GM23338 (cell line): Measurements from ENCODE around the gene CRKL. TPM values are rescaled to one million over a fixed set of nuclear protein-coding genes. Genes with fewer than 3 reads are reported as not detected.

Experiments used
- ATAC-seq: fragments of 200-7000 bp; cut with Tn5 transposase; 3 replicates; pipeline ENCODE4 v1.9.1; 2020
- DNase-seq: peaks from one replicate; pipeline ENCODE4 v3.0.0-alpha.2; 2015; ENCODE audit warnings: low spot score
- H2AFZ ChIP-seq: fragments of 200-600 bp; sonication (generic); 2 replicates; pipeline ENCODE4 v1.8.0; 2016; ENCODE audit warnings: antibody characterized with exemption, mild to moderate bottlenecking, moderate library complexity
- H3F3A ChIP-seq: fragments of 200-600 bp; sonication (generic); replicated peaks from 2 replicates; pipeline ENCODE4 v1.8.0; 2017; ENCODE audit warnings: antibody characterized with exemption, mixed run types, low read depth
- H3K27ac ChIP-seq: fragments of 200-600 bp; sonication (generic); 2 replicates; pipeline ENCODE4 v1.6.1; 2016; ENCODE audit warnings: low read depth
- H3K27me3 ChIP-seq: fragments of 200-600 bp; sonication (generic); 2 replicates; pipeline ENCODE4 v1.8.0; 2016; ENCODE audit warnings: mild to moderate bottlenecking, mixed run types, moderate library complexity; ENCODE audit not compliant: insufficient read depth
- H3K36me3 ChIP-seq: fragments of 200-600 bp; sonication (generic); 2 replicates; pipeline ENCODE4 v1.8.0; 2016; ENCODE audit warnings: mild to moderate bottlenecking; ENCODE audit not compliant: insufficient read depth
- H3K4me1 ChIP-seq: fragments of 200-600 bp; sonication (generic); 2 replicates; pipeline ENCODE4 v1.8.0; 2016; ENCODE audit warnings: mild to moderate bottlenecking, moderate library complexity; ENCODE audit not compliant: insufficient read depth
- H3K4me2 ChIP-seq: fragments of 200-600 bp; sonication (generic); 2 replicates; pipeline ENCODE4 v1.7.1; 2017; ENCODE audit warnings: mixed run types
- H3K4me3 ChIP-seq: fragments of 200-600 bp; sonication (generic); 2 replicates; pipeline ENCODE4 v1.6.1; 2016; ENCODE audit warnings: mixed run types
- H3K79me2 ChIP-seq: fragments of 200-600 bp; sonication (generic); replicated peaks from 2 replicates; pipeline ENCODE4 v1.8.0; 2017; ENCODE audit warnings: mild to moderate bottlenecking; ENCODE audit not compliant: insufficient read depth
- H3K9me2 ChIP-seq: fragments of 200-600 bp; sonication (generic); 2 replicates; pipeline ENCODE4 v1.8.0; 2017; ENCODE audit not compliant: insufficient read depth
- H4K20me1 ChIP-seq: fragments of 200-600 bp; sonication (generic); replicated peaks from 2 replicates; pipeline ENCODE4 v1.8.0; 2017; ENCODE audit warnings: mild to moderate bottlenecking; ENCODE audit not compliant: insufficient read depth
- H3K27ac Mint-ChIP-seq: 2 replicates; pipeline ENCODE4 v1.8.0; 2020; ENCODE audit warnings: inconsistent platforms, mild to moderate bottlenecking, moderate library complexity, mixed read lengths
- H3K27me3 Mint-ChIP-seq: 3 replicates; pipeline ENCODE4 v1.8.0; 2022; ENCODE audit warnings: low read depth, mild to moderate bottlenecking, moderate library complexity, mixed read lengths, inconsistent platforms; ENCODE audit not compliant: insufficient read depth, poor library complexity
- H3K36me3 Mint-ChIP-seq: 3 replicates; pipeline ENCODE4 v1.8.0; 2021; ENCODE audit warnings: low read depth, mild to moderate bottlenecking, inconsistent platforms, moderate library complexity, mixed read lengths
- H3K4me1 Mint-ChIP-seq: 3 replicates; pipeline ENCODE4 v1.8.0; 2020; ENCODE audit warnings: mild to moderate bottlenecking, inconsistent platforms, mixed read lengths
- H3K4me3 Mint-ChIP-seq: 3 replicates; pipeline ENCODE4 v1.8.0; 2021; ENCODE audit warnings: moderate library complexity, mild to moderate bottlenecking, inconsistent platforms, mixed read lengths
- H3K9me3 Mint-ChIP-seq: 3 replicates; pipeline ENCODE4 v1.8.0; 2020; ENCODE audit warnings: moderate library complexity, mild to moderate bottlenecking, inconsistent platforms, mixed read lengths
- EZH2phosphoT487 ChIP-seq: fragments of 200-600 bp; sonication (generic); IDR thresholded peaks from one replicate; pipeline ENCODE4 v1.8.1; 2018; ENCODE audit warnings: antibody characterized with exemption; ENCODE audit not compliant: unreplicated experiment
- JUNB ChIP-seq: IDR thresholded peaks from one replicate; pipeline ENCODE4 v1.6.1; 2016; ENCODE audit warnings: antibody characterized with exemption; ENCODE audit not compliant: unreplicated experiment
- NANOG ChIP-seq: IDR thresholded peaks from 2 replicates; pipeline ENCODE4 v1.6.1; 2016; ENCODE audit warnings: antibody characterized with exemption, borderline replicate concordance
- REST ChIP-seq: IDR thresholded peaks from one replicate; pipeline ENCODE4 v1.6.1; 2018; ENCODE audit warnings: antibody characterized with exemption; ENCODE audit not compliant: unreplicated experiment
- STAT1 ChIP-seq: IDR thresholded peaks from one replicate; pipeline ENCODE4 v1.6.1; 2016; ENCODE audit warnings: antibody characterized with exemption; ENCODE audit not compliant: unreplicated experiment
- ZNF114 ChIP-seq: fragments of 250-450 bp; sonication (Bioruptor Pico); IDR thresholded peaks from 2 replicates; pipeline ENCODE4 v1.5.0; 2020; ENCODE audit warnings: mild to moderate bottlenecking, moderate library complexity
- ZNF331 ChIP-seq: fragments of 250-450 bp; sonication (Bioruptor Pico); IDR thresholded peaks from 2 replicates; pipeline ENCODE4 v1.5.0; 2020; ENCODE audit warnings: low read depth, mild to moderate bottlenecking, moderate library complexity
- polyA plus RNA-seq: library from polyadenylated mRNA; unstranded; fragments of >200 nt; fragmentation: Nextera tagmentation; extraction: Ambion mirVana; gene quantifications from 2 replicates; pipeline ENCODE4 v1.2.1, GENCODE V29; 2016
- total RNA-seq: library from RNA; depleted of rRNA; stranded (reverse); fragments of >200 nt; shearing (Covaris generic); gene quantifications from 2 replicates; pipeline ENCODE4 v1.2.3, GENCODE V29; 2014
- TF ChIP-seq, protein P1 (sequence below), 2 experiments: fragments of 200-600 bp in 1 of 2; sonication (generic) in 1 of 2; conservative IDR thresholded peaks; 2 replicates each; pipeline versions ENCODE4 v1.5.1 to v1.6.1; 2016 to 2017; ENCODE audit warnings: antibody characterized with exemption in 2 of 2, low read depth in 2 of 2, mild to moderate bottlenecking in 2 of 2, moderate library complexity in 1 of 2

The CRKL gene
- total and polyA plus RNA-seq, 2 experiments from 2014 or later: 39.5 to 104 TPM

- no peaks in the 10 kb centered on the region for H3F3A ChIP-seq
- no peaks in the 10 kb centered on the region for H3K27me3 ChIP-seq
- Mint-ChIP-seq H3K27ac (no peak overlapping the region), H3K9me3 (peaks cover 14% of the 10 kb centered on the region), H3K4me1 (peaks cover 15% of the 10 kb centered on the region), H3K36me3 (peaks cover 10% of the 10 kb centered on the region; the same call in 1 of the 3 replicates), H3K4me3 (peak overlapping the region; percentile 95), H3K27me3 (peaks cover 21% of the 10 kb centered on the region)
- H4K20me1 ChIP-seq: no peaks in the 10 kb centered on the region
- no peaks in the 10 kb centered on the region; the same call in 1 of the 2 replicates for H3K36me3 ChIP-seq
- peak overlapping the region; percentile 93 for H3K4me3 ChIP-seq
- ATAC-seq (no peak), DNase-seq (no peak)
- H3K9me2 ChIP-seq: 0 out of 2 replicates have a peak, but pooled peaks cover 6% of the 10 kb centered on the region
- H3K27ac ChIP-seq: no peak overlapping the region
- peaks cover 11% of the 10 kb centered on the region; the same call in 1 of the 2 replicates for H3K4me1 ChIP-seq
- TF ChIP-seq, protein P1, sequence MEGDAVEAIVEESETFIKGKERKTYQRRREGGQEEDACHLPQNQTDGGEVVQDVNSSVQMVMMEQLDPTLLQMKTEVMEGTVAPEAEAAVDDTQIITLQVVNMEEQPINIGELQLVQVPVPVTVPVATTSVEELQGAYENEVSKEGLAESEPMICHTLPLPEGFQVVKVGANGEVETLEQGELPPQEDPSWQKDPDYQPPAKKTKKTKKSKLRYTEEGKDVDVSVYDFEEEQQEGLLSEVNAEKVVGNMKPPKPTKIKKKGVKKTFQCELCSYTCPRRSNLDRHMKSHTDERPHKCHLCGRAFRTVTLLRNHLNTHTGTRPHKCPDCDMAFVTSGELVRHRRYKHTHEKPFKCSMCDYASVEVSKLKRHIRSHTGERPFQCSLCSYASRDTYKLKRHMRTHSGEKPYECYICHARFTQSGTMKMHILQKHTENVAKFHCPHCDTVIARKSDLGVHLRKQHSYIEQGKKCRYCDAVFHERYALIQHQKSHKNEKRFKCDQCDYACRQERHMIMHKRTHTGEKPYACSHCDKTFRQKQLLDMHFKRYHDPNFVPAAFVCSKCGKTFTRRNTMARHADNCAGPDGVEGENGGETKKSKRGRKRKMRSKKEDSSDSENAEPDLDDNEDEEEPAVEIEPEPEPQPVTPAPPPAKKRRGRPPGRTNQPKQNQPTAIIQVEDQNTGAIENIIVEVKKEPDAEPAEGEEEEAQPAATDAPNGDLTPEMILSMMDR (conservative IDR thresholded peaks at IDR 0.05; ENCODE audit: low read depth in 2 of 2): no peak
- TF ChIP-seq ZNF114 (CRISPR knock-in tag) (no peak), NANOG (no peak), EZH2phosphoT487 (no peak), STAT1 (no peak), ZNF331 (CRISPR knock-in tag) (no peak), REST (no peak)
- H3K4me2 ChIP-seq: peak overlapping the region; percentile 97
- H3K79me2 ChIP-seq: no peaks in the 10 kb centered on the region
- no peak overlapping the region for H2AFZ ChIP-seq
Measured at GRCh38 chr22:20983081-20983771, 66.0 kb downstream of the CRKL start.

- H3K4me3 Mint-ChIP-seq: no peak overlapping the region
- Histone ChIP-seq H3K4me1 (peaks cover 6% of the 10 kb centered on the region; the same call in 1 of the 2 replicates), H3K36me3 (no peaks in the 10 kb centered on the region)
- TF ChIP-seq REST: no peak
- no peak for TF ChIP-seq JUNB
- TF ChIP-seq STAT1: no peak
Measured at GRCh38 chr22:20985720-20986119, 68.5 kb downstream of the CRKL start.

More at GRCh38 chr22:20985720-20986119, 68.5 kb downstream of the CRKL start:
- H2AFZ ChIP-seq: no peak overlapping the region
- no peaks in the 10 kb centered on the region for H3K9me2 ChIP-seq
- no peak overlapping the region for H3K27ac ChIP-seq
- H4K20me1 ChIP-seq: no peaks in the 10 kb centered on the region
- Mint-ChIP-seq H3K27me3 (peaks cover 11% of the 10 kb centered on the region), H3K9me3 (no peaks in the 10 kb centered on the region), H3K27ac (no peak overlapping the region), H3K36me3 (peaks cover 6% of the 10 kb centered on the region; the same call in 1 of the 3 replicates), H3K4me1 (peaks cover 7% of the 10 kb centered on the region)
- DNase-seq: no peak
- no peaks in the 10 kb centered on the region for H3K79me2 ChIP-seq
- H3K4me3 ChIP-seq: no peak overlapping the region
- ATAC-seq: no peak
- no peaks in the 10 kb centered on the region for H3F3A ChIP-seq
- no peaks in the 10 kb centered on the region for H3K27me3 ChIP-seq
- no peak overlapping the region for H3K4me2 ChIP-seq
